K562 (cell line): ENCODE data around the gene SRP72. TPM values are rescaled to one million over a fixed set of nuclear protein-coding genes. Genes with fewer than 3 reads are reported as not detected.

Experiments
- ASH1L ChIP-seq: fragments of 450-650 bp; IDR thresholded peaks from 2 replicates; pipeline ENCODE4 v1.6.1; 2018; ENCODE audit warnings: borderline replicate concordance, mild to moderate bottlenecking, low read depth; ENCODE audit not compliant: partially characterized antibody
- BMI1 ChIP-seq: fragments of 150-350 bp; IDR thresholded peaks from 2 replicates; pipeline ENCODE4 v1.6.1; 2014; ENCODE audit warnings: low read length
- E2F4 ChIP-seq: sonication (generic); formaldehyde crosslinking; IDR thresholded peaks from 2 replicates; pipeline ENCODE4 v1.8.0; 2022; ENCODE audit warnings: mild to moderate bottlenecking, low read depth, missing genetic modification reagents
- ERF ChIP-seq: fragments of 450-650 bp; formaldehyde crosslinking; IDR thresholded peaks from 2 replicates; pipeline ENCODE4 v1.4.0; 2020; ENCODE audit warnings: mild to moderate bottlenecking, mixed read lengths
- HNRNPK ChIP-seq: fragments of 200-400 bp; formaldehyde crosslinking; IDR thresholded peaks from one replicate; pipeline ENCODE4 v1.6.1; 2018; ENCODE audit warnings: mild to moderate bottlenecking, low read depth, low read length; ENCODE audit not compliant: poor library complexity, severe bottlenecking
- KDM1A ChIP-seq, 2 experiments: fragments of 450-650 bp; IDR thresholded peaks; 2 replicates each; pipeline ENCODE4 v1.6.1; 2016; ENCODE audit warnings: mild to moderate bottlenecking in 2 of 2
- MAFK ChIP-seq: IDR thresholded peaks from 2 replicates; pipeline ENCODE4 v1.6.1; 2011; ENCODE audit warnings: low read length, improper control_type of control experiment
- NCOA6 ChIP-seq: fragments of 450-650 bp; IDR thresholded peaks from 2 replicates; pipeline ENCODE4 v1.6.1; 2017; ENCODE audit warnings: mild to moderate bottlenecking
- NR3C1 ChIP-seq: sonication (generic); formaldehyde crosslinking; IDR thresholded peaks from 2 replicates; pipeline ENCODE4 v1.8.1; 2022; ENCODE audit warnings: missing genetic modification reagents
- POLR2AphosphoS2 ChIP-seq: IDR thresholded peaks from 2 replicates; pipeline ENCODE4 v1.6.1; 2012; ENCODE audit warnings: low read length, improper control_type of control experiment
- STAT5B ChIP-seq: fragments of 250-450 bp; sonication (Bioruptor Pico); IDR thresholded peaks from 2 replicates; pipeline ENCODE4 v1.8.0; 2021; ENCODE audit warnings: mild to moderate bottlenecking, inconsistent platforms
- TBL1XR1 ChIP-seq, 2 experiments: IDR thresholded peaks; 2 replicates each; pipeline ENCODE4 v1.6.1; 2012; ENCODE audit warnings: improper control_type of control experiment in 2 of 2, low read length in 2 of 2, mild to moderate bottlenecking in 1 of 2
- TCF7L2 ChIP-seq: fragments of 150-350 bp; IDR thresholded peaks from 2 replicates; pipeline ENCODE4 v1.6.1; 2016; ENCODE audit warnings: low read depth, mild to moderate bottlenecking, low read length, moderate library complexity
- TFAP4 ChIP-seq: sonication (generic); formaldehyde crosslinking; IDR thresholded peaks from 2 replicates; pipeline ENCODE4 v1.8.0; 2022; ENCODE audit warnings: missing genetic modification reagents, mild to moderate bottlenecking, moderate library complexity, borderline replicate concordance
- THAP7 ChIP-seq: fragments of 250-450 bp; sonication (Bioruptor Pico); IDR thresholded peaks from 2 replicates; pipeline ENCODE4 v1.5.0; 2021
- THRAP3 ChIP-seq: fragments of 450-650 bp; IDR thresholded peaks from 2 replicates; pipeline ENCODE4 v1.6.1; 2016; ENCODE audit warnings: mild to moderate bottlenecking, inconsistent platforms, borderline replicate concordance
- THRB ChIP-seq: fragments of 450-650 bp; formaldehyde crosslinking; conservative IDR thresholded peaks from 2 replicates; pipeline ENCODE4 v1.4.0; 2022; ENCODE audit warnings: mild to moderate bottlenecking, missing genetic modification characterization
- ZNF609 ChIP-seq: sonication (generic); formaldehyde crosslinking; IDR thresholded peaks from 2 replicates; pipeline ENCODE4 v1.8.1; 2023; ENCODE audit warnings: missing genetic modification reagents, mild to moderate bottlenecking, borderline replicate concordance
- ZNF695 ChIP-seq: fragments of 450-650 bp; formaldehyde crosslinking; IDR thresholded peaks from 2 replicates; pipeline ENCODE4 v1.4.0; 2020; ENCODE audit warnings: mild to moderate bottlenecking, moderate library complexity
- polyA plus RNA-seq, 8 experiments: library from polyadenylated mRNA; depleted of rRNA in 4 of 8; stranded (reverse) in 5 of 8; unstranded in 3 of 8; fragments of >200 nt; fragmentation: Nextera tagmentation in 2 of 8; fragmentation: Illumina TruSeq in 1 of 8; extraction: Ambion mirVana in 2 of 8; extraction: Trizol in 1 of 8; gene quantifications; 2 replicates each; pipeline versions ENCODE4 v1.2.1 to v1.2.3, GENCODE V29; 2011 to 2014; ENCODE audit warnings: inconsistent platforms in 1 of 8, missing spikeins in 1 of 8
- total RNA-seq, 7 experiments: library from RNA; depleted of rRNA in 6 of 7; stranded (reverse); fragments of >200 nt in 6 of 7; fragmentation: Illumina TruSeq in 2 of 7; extraction: Trizol in 2 of 7; gene quantifications; 2 replicates each; pipeline versions ENCODE4 v1.2.1 to v1.2.3, GENCODE V29; 2011 to 2021; ENCODE audit warnings: low replicate concordance in 1 of 7

SRP72 gene
- total and polyA plus RNA-seq, 9 of the 15 experiments (the other 6 are each of a cell fraction or from before 2014, with no cell fraction given) = 124 to 341 (median 202) TPM

- no peak for TF ChIP-seq ZNF609 (CRISPR knock-in tag)
- no peak for TF ChIP-seq ERF (CRISPR knock-in tag)
- no peak for TF ChIP-seq POLR2AphosphoS2
- no peak for TF ChIP-seq TCF7L2
- TF ChIP-seq TFAP4 = peak; percentile 44
- TF ChIP-seq ZNF695 = no peak
- TF ChIP-seq MAFK = no peak
- TF ChIP-seq STAT5B (CRISPR knock-in tag) = no peak
- TF ChIP-seq NCOA6 = no peak
- no peak for TF ChIP-seq E2F4 (CRISPR knock-in tag)
- peak; percentile 77 for TF ChIP-seq BMI1
- TF ChIP-seq THRB (CRISPR knock-in tag) = no peak
- no peak for TF ChIP-seq THRAP3
- no peak for TF ChIP-seq KDM1A (IDR thresholded peaks at IDR 0.05)
- TF ChIP-seq HNRNPK = no peak
- TF ChIP-seq NR3C1 (CRISPR knock-in tag) = no peak
- TF ChIP-seq ASH1L = no peak
- no peak for TF ChIP-seq THAP7
- TF ChIP-seq TBL1XR1 (IDR thresholded peaks at IDR 0.05; ENCODE audit: low read length in 2 of 2) = no peak; a peak in 1 of 4 replicates
These were observed 63.1 kb downstream of the SRP72 start (continued) for GRCh38 chr4:56530269-56531148.
